PC-3 (cell line): ENCODE measurements around the gene PTGER2. TPM values are rescaled to one million over a fixed set of nuclear protein-coding genes. Genes with fewer than 3 reads are reported as not detected.

Source experiments
- ATAC-seq: fragments of 200-7000 bp; cut with Tn5 transposase; 2 replicates; pipeline ENCODE4 v1.9.1; 2020; ENCODE audit warnings: mild to moderate bottlenecking, moderate library complexity
- BruUV-seq: library from RNA; stranded (reverse); fragments of 400-500 nt; replicated peaks from 2 replicates; lab custom pipeline; 2021; lab: Mats Ljungman, UMichigan
- CTCF ChIA-PET: fragments of 300-600 bp; sonication (Branson Sonifier 250); formaldehyde crosslinking; loops from one replicate; lab custom pipeline; 2022; ENCODE audit warnings: antibody characterized with exemption; lab: Charles Lee
- POLR2A ChIA-PET: fragments of 300-600 bp; sonication (Branson Sonifier 250); formaldehyde crosslinking; loops from one replicate; lab custom pipeline; 2022; ENCODE audit warnings: antibody characterized with exemption; ENCODE audit not compliant: unreplicated experiment; lab: Charles Lee
- DNase-seq: peaks from one replicate; pipeline ENCODE4 v3.0.0-alpha.2; 2015
- H2AFZ ChIP-seq: fragments of 300-600 bp; sonication (generic); 2 replicates; pipeline ENCODE4 v1.6.0; 2016; ENCODE audit warnings: antibody characterized with exemption, low read length
- H3F3A ChIP-seq: fragments of 300-600 bp; sonication (generic); one replicate; pipeline ENCODE4 v1.6.0; 2017; ENCODE audit warnings: antibody characterized with exemption, low read length, control low read depth, mild to moderate bottlenecking; ENCODE audit not compliant: unreplicated experiment
- H3K27ac ChIP-seq: fragments of 300-600 bp; sonication (generic); 2 replicates; pipeline ENCODE4 v1.5.1; 2016; ENCODE audit warnings: mild to moderate bottlenecking, low read length
- H3K27me3 ChIP-seq: fragments of 300-600 bp; sonication (generic); 2 replicates; pipeline ENCODE4 v1.6.1; 2016; ENCODE audit warnings: low read length, mixed read lengths
- H3K36me3 ChIP-seq: fragments of 300-600 bp; sonication (generic); 2 replicates; pipeline ENCODE4 v1.6.1; 2016; ENCODE audit warnings: low read depth, mixed run types, low read length, mixed read lengths
- H3K4me1 ChIP-seq: fragments of 300-600 bp; sonication (generic); 2 replicates; pipeline ENCODE4 v1.5.1; 2016; ENCODE audit warnings: low read length; ENCODE audit not compliant: insufficient read depth
- H3K4me2 ChIP-seq: fragments of 300-600 bp; sonication (generic); 2 replicates; pipeline ENCODE4 v1.6.0; 2016; ENCODE audit warnings: low read length
- H3K4me3 ChIP-seq: fragments of 300-600 bp; sonication (generic); 2 replicates; pipeline ENCODE4 v1.5.1; 2016; ENCODE audit warnings: mild to moderate bottlenecking, low read length, mixed read lengths
- H3K79me2 ChIP-seq: fragments of 300-600 bp; sonication (generic); 2 replicates; pipeline ENCODE4 v1.6.1; 2017; ENCODE audit warnings: low read length, mixed read lengths
- H3K9ac ChIP-seq: fragments of 300-600 bp; sonication (generic); 2 replicates; pipeline ENCODE4 v1.6.0; 2016; ENCODE audit warnings: mild to moderate bottlenecking, low read length
- H3K9me2 ChIP-seq: fragments of 300-600 bp; sonication (generic); replicated peaks from 2 replicates; pipeline ENCODE4 v1.6.1; 2016; ENCODE audit warnings: mixed run types, low read length, mixed read lengths
- H3K9me3 ChIP-seq: fragments of 300-600 bp; sonication (generic); 2 replicates; pipeline ENCODE4 v1.6.1; 2016; ENCODE audit warnings: low read length, mixed read lengths
- H4K20me1 ChIP-seq: fragments of 300-600 bp; sonication (generic); 2 replicates; pipeline ENCODE4 v1.6.1; 2016; ENCODE audit warnings: low read length, mixed read lengths
- EZH2 ChIP-seq: fragments of 300-600 bp; sonication (generic); IDR thresholded peaks from one replicate; pipeline ENCODE4 v1.6.1; 2017; ENCODE audit warnings: antibody characterized with exemption, mild to moderate bottlenecking, low read length; ENCODE audit not compliant: unreplicated experiment
- EZH2phosphoT487 ChIP-seq: fragments of 300-600 bp; sonication (generic); IDR thresholded peaks from 2 replicates; pipeline ENCODE4 v1.6.1; 2018; ENCODE audit warnings: mild to moderate bottlenecking, antibody characterized with exemption, low read length, borderline replicate concordance
- intact Hi-C: fragments of 100-400 bp; cut with micrococcal nuclease; formaldehyde crosslinking; loops from 2 replicates; pipeline ENCODE4 v1.9.0; 2023
- total RNA-seq: library from RNA; depleted of rRNA; stranded (reverse); fragments of >200 nt; gene quantifications from 2 replicates; pipeline ENCODE4 v1.2.3, GENCODE V29; 2014
- TF ChIP-seq, protein P1 (sequence below): fragments of 300-600 bp; sonication (generic); conservative IDR thresholded peaks from 2 replicates; pipeline ENCODE4 v1.5.1; 2017; ENCODE audit warnings: antibody characterized with exemption, low read depth, mild to moderate bottlenecking, low read length

PTGER2 gene
- total RNA-seq, 1 experiment from 2014 or later = 4.7 TPM

DNA sequence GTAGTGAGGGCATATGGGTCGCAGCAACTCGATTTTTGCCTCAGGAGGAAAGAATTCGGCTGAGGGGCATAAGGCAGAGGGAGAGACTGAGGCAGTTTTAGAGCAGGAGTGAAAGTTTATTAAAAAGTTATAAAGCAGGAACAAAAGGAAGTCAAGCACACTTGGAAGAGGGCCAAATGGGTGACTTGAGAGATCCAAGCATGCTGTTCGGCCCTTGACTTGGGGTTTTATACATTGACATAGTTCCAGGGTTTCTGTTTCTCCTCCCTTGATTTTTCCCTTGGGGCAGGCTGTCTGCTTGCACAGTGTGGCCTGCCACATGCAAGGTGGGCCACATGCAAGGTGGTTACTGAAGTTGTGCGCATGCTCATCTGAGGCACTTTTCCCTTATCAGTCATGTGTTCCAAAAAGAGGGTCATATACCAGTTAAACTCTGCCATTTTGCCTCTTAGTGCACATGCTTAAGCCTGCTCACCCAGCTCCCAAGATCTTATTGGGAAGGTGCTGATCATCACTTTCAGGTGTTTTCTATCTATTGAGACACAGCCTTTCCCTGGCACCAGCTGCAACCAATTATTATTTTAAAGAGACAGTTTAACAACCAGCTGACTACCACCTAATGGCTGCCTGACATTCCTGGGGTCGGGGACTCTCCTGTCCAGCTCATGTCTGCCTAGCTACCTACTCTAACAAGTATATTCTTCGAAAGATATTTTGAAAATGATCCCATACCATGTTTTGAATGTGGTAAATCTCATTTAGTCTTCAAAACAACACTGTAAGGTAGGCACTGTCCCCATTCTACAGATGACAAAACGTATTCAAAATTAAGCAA, 19.9 kb downstream of the PTGER2 start:
- Histone ChIP-seq H3K9ac (no peak overlapping the region), H3K27ac (no peak overlapping the region), H3K4me1 (peaks cover 28% of the 10 kb centered on the region), H3K9me2 (no peaks in the 10 kb centered on the region), H2AFZ (no peak overlapping the region), H3K4me3 (no peak overlapping the region), H3K36me3 (no peaks in the 10 kb centered on the region), H3K4me2 (no peak overlapping the region), H3K79me2 (no peaks in the 10 kb centered on the region), H4K20me1 (no peaks in the 10 kb centered on the region), H3K9me3 (no peaks in the 10 kb centered on the region), H3F3A (no peaks in the 10 kb centered on the region), H3K27me3 (no peaks in the 10 kb centered on the region)
- DNase-seq = no peak
- no peak for ATAC-seq
- BruUV-seq = no TSS peak
- ChIA-PET POLR2A (interaction anchor here (0.6 kb wide), 2 partner anchors 20 to 58 kb away, joined by 3 to 11 read pairs; no protein-coding TSS in a partner anchor), CTCF (no interaction called here)
- TF ChIP-seq, protein P1, sequence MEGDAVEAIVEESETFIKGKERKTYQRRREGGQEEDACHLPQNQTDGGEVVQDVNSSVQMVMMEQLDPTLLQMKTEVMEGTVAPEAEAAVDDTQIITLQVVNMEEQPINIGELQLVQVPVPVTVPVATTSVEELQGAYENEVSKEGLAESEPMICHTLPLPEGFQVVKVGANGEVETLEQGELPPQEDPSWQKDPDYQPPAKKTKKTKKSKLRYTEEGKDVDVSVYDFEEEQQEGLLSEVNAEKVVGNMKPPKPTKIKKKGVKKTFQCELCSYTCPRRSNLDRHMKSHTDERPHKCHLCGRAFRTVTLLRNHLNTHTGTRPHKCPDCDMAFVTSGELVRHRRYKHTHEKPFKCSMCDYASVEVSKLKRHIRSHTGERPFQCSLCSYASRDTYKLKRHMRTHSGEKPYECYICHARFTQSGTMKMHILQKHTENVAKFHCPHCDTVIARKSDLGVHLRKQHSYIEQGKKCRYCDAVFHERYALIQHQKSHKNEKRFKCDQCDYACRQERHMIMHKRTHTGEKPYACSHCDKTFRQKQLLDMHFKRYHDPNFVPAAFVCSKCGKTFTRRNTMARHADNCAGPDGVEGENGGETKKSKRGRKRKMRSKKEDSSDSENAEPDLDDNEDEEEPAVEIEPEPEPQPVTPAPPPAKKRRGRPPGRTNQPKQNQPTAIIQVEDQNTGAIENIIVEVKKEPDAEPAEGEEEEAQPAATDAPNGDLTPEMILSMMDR = no peak
- TF ChIP-seq EZH2phosphoT487 = no peak
- no peak for TF ChIP-seq EZH2
- intact Hi-C loops = no loop called here

DNA sequence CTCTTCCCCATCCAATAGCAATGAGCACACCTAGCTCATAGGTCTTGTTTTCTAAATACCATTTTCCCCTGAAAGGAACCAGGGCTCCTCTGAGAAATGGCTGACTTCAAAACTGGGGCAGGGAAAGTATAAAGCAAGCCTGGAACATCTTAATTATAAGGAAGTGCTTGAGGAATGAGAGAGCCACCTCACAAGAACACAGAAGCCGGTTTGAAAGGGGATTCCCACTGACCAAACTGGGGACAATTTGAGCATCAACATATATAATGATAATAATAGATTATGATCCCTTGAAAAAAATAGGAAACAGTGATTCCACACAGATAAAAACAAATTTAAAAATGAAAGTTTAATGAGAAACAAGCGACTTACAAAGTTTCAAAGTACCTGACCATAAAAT, 22.1 kb downstream of the PTGER2 start:
- Histone ChIP-seq H3K4me2 (no peak overlapping the region), H3K27me3 (no peaks in the 10 kb centered on the region), H3K79me2 (no peaks in the 10 kb centered on the region), H3K9me3 (no peaks in the 10 kb centered on the region), H4K20me1 (no peaks in the 10 kb centered on the region), H3K9ac (no peak overlapping the region), H3K9me2 (no peaks in the 10 kb centered on the region), H3K4me1 (peaks cover 23% of the 10 kb centered on the region), H2AFZ (no peak overlapping the region), H3K4me3 (no peak overlapping the region), H3K27ac (no peak overlapping the region), H3K36me3 (no peaks in the 10 kb centered on the region), H3F3A (no peaks in the 10 kb centered on the region)
- no TSS peak for BruUV-seq
- POLR2A ChIA-PET = no interaction called here
- intact Hi-C loops = no loop called here
- no peak for DNase-seq
- CTCF ChIA-PET = no interaction called here
- TF ChIP-seq, protein P1 = no peak
- TF ChIP-seq EZH2phosphoT487 (no peak), EZH2 (no peak)
- ATAC-seq = no peak

DNA sequence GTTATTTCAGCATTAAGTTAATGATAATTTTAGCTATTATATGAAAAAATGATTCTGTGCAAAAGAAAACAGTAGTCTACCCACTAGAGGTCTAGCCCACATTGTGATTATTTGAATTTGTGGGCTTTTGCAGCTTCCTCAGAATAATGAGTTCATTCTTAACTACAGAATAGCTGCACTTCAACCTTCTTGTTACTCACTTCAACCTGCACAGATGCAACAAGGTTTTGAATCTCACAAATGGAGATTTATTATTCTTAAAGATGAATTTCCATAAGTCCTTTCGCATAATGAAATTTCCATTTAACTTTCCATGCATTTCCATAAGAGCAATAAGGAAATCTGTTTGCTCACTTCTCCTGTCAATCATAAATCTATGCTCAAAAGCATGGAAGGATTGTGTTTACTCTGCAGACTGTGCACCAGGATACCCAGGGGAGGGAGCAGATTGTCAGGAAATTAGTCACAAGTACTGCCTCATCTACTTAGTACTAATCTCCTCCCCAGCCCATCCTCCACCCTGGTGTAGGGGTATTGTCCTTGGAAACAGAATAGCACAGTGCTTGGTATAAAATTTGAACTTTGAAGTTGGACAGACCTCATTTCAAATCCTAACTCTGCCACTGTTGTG, 24.1 kb downstream of the PTGER2 start:
- Histone ChIP-seq H3F3A (no peaks in the 10 kb centered on the region), H3K9me2 (no peaks in the 10 kb centered on the region), H4K20me1 (no peaks in the 10 kb centered on the region), H2AFZ (no peak overlapping the region), H3K4me1 (peaks cover 33% of the 10 kb centered on the region), H3K4me3 (no peak overlapping the region), H3K9me3 (no peaks in the 10 kb centered on the region), H3K79me2 (no peaks in the 10 kb centered on the region), H3K27me3 (no peaks in the 10 kb centered on the region), H3K4me2 (peak overlapping the region; percentile 40), H3K9ac (no peak overlapping the region; the same call in 1 of the 2 replicates), H3K36me3 (no peaks in the 10 kb centered on the region), H3K27ac (peak overlapping the region; percentile 43)
- TF ChIP-seq, protein P1 = no peak
- no peak for TF ChIP-seq EZH2phosphoT487
- TF ChIP-seq EZH2 = no peak
- ATAC-seq = peak; percentile 100
- ChIA-PET CTCF (no interaction called here), POLR2A (no interaction called here)
- BruUV-seq = no TSS peak
- peak; percentile 95 for DNase-seq
- intact Hi-C loops = loop anchor here (1.0 kb wide), 2 partner anchors 10 kb away; no protein-coding TSS in a partner anchor
